Measurements from ENCODE around the gene MROH8. TPM values are rescaled to one million over a fixed set of nuclear protein-coding genes. Genes with fewer than 3 reads are reported as not detected.

MROH8 gene
- polyA plus RNA-seq, 4 donors = 5.8 to 7.9 (median 7.4) TPM

GRCh38 chr20:37200926-37201826, 21.8 kb upstream of the MROH8 start:
- DNase-seq (ENCODE audit: low read depth in 4 of 4, low spot score in 3 of 4) = no peak

DNA sequence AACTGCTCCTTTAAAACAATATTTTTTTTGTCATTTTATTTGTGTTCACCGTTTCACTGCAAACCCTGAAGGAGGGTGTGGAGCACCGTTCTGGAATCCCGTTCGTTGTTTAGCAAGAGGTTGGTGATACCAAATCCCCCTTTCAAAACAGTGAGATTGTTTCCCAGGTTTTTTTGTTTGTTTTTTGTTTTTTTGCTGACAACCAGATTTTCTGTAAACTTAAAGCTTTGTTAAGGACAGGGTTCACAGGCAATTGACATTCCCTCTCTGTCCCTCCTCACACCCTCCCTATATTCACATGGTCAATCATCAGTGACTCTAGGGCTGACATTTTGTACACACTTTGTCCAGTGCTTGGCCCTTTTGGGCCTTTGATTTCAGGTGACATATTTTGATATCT, 21.0 kb upstream of the MROH8 start:
- DNase-seq (ENCODE audit: low read depth in 4 of 4, low spot score in 3 of 4) = no peak

DNA sequence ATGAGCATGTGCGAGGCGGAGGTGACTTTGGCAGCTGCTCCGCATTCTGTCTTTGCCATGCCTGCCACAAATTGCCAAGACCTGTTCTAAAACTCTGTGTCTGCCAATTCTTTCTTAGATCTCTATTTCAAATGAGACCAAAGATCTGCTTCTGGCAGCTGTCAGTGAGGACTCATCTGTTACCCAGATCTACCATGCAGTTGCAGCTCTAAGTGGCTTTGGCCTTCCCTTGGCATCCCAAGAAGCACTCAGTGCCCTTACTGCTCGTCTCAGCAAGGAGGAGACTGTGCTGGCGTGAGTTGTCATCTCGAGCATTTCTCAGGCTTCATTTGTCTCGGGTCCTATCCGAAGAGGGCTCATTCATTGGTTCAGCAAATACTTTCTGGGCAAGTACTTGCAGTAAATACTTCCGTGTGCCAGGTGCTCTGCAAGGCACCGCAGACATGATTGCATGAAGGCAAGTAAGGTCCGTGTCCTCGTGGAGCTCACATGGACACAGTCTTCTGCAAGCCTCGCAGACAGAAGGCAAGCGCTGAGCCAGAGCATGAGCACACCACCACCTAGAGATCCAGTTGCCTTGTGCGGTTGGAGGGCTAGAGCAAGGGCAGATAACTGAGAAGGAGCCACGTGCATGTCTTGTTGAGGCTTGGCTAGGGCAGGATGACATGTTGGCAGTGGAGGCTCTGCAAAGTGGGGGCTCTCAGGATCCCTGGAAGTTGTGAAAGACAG, 19.7 kb upstream of the MROH8 start:
- no peak for DNase-seq (ENCODE audit: low read depth in 4 of 4, low spot score in 3 of 4)

GRCh38 chr20:37194621-37195417, 15.5 kb upstream of the MROH8 start:
- no peak for DNase-seq (ENCODE audit: low read depth in 4 of 4, low spot score in 3 of 4)

- no peak for DNase-seq (ENCODE audit: low read depth in 4 of 4, low spot score in 3 of 4)
Observed at GRCh38 chr20:37193821-37194220, 14.5 kb upstream of the MROH8 start.

- DNase-seq (ENCODE audit: low read depth in 4 of 4, low spot score in 3 of 4) = no peak
Observed at GRCh38 chr20:37193226-37193625, 13.9 kb upstream of the MROH8 start.

- DNase-seq (ENCODE audit: low read depth in 4 of 4, low spot score in 3 of 4) = peak in 3 of 4 donors; percentile 55 to 68 (median 65)
Observed at GRCh38 chr20:37192137-37192854, 12.9 kb upstream of the MROH8 start.

- DNase-seq (ENCODE audit: low read depth in 4 of 4, low spot score in 3 of 4) = no peak
Observed at GRCh38 chr20:37190354-37191112, 11.2 kb upstream of the MROH8 start.

GRCh38 chr20:37189416-37190016, 10.2 kb upstream of the MROH8 start:
- DNase-seq (ENCODE audit: low read depth in 4 of 4, low spot score in 3 of 4) = no peak

GRCh38 chr20:37188787-37189186, 9.4 kb upstream of the MROH8 start:
- no peak for DNase-seq (ENCODE audit: low read depth in 4 of 4, low spot score in 3 of 4)

- no peak for DNase-seq (ENCODE audit: low read depth in 4 of 4, low spot score in 3 of 4)
Observed at GRCh38 chr20:37185686-37186085, 6.3 kb upstream of the MROH8 start.

DNA sequence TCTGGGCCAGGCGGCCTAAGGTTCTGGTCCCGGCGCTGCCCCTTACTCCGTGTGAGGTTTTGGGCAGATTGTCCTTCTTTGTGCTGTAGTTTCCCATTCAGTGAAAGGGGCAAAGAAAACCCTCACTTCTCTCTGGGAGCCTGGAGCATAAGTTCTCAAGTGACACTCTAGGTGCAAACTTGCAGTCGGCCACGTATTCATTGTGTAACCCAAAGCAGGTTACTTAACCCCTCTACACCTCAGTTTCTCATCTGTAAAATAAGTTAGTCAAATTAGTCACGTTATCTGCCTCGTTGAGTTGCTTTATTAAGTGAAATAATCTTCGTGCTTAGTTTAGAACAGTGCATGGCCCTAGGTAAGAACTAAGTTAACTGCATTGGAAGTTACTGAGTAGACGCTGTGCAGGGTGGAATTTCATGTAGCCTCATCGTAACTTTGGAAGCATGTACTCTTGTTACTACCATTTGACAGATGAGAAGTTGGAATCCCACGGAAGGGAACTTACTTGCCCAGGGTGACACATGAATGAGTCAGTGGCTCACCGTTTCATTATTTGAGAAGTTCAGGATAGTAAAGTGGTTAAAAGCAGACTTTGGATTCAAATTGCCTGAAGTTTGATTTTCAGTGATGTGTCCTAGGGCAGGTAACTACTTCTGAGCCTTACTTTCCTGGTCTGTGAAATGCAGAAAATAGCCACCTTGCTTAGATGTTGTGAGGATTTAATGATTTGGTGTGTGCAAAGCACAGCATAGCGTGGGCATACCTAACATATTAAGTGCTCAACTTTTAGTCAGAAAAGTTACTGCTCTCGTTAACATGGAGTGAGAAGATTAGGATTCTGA, 556 bp upstream of the MROH8 start:
- no peak for DNase-seq (ENCODE audit: low read depth in 4 of 4, low spot score in 3 of 4)

GRCh38 chr20:37172836-37173235, 6.5 kb downstream of the MROH8 start:
- no peak for DNase-seq (ENCODE audit: low read depth in 4 of 4, low spot score in 3 of 4)

- DNase-seq (ENCODE audit: low read depth in 4 of 4, low spot score in 3 of 4) = no peak
Observed at GRCh38 chr20:37166867-37167266, 12.5 kb downstream of the MROH8 start.

DNA sequence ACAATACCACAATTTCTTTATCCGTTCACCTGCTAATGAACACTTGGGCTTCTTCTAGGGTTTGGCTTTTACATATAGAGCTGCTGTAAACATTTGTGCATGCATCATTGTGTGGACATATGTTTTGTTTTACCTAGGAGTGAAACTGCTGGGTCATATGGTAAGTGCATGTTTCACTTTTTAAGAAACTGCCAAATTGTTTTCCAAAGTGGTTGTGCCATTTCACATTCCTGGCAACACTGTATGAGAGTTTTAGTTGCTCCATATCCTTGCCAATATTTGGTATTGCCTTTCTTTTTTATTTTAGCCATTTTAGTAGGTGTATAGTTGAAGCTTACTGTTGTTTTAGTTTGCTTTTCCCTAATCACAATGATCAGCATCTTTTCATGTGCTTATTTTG, 14.3 kb downstream of the MROH8 start:
- no peak for DNase-seq (ENCODE audit: low read depth in 4 of 4, low spot score in 3 of 4)

DNA sequence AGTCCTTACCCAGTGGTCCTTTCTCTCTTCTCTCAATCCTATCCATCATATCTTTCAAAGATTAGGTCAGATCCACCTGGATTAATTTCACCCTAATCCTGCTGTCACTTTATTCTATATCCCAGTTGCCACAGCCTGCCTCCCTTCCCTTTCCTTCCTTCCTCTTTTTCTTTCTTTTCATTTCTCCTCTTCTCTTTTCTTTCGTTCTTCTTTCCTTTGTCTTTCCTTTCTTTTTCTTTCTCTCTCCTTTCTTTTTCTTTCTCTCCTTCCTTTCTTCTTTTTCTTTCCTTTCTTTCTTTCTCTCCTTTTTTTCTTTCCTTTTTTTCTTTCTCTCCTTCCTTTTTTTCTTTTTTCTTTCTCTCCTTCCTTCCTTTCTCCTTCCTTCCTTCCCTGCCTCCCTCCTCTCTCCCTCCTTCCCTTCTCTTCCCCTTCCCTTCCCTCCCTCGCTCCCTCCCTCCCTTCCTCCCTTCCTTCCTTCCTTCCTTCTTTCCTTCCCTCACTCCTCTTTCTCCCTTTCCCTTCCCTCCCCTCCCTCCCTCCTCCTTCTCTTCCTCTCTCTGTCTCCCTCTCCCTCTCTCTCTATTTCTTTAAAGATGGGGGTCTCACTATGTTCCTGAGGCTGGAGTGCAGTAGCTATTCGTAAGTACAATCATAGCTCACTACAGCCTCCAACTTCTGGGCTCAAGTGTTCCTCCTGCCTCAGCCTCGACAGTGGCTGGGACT, 15.4 kb downstream of the MROH8 start:
- DNase-seq (ENCODE audit: low read depth in 4 of 4, low spot score in 3 of 4) = no peak

GRCh38 chr20:37162646-37163045, 16.7 kb downstream of the MROH8 start:
- DNase-seq (ENCODE audit: low read depth in 4 of 4, low spot score in 3 of 4) = no peak

Measured in right renal pelvis (tissue), 4 donors.